Left kidney (tissue), 2 donors: ENCODE measurements around the gene MAMLD1. TPM values are rescaled to one million over a fixed set of nuclear protein-coding genes. Genes with fewer than 3 reads are reported as not detected.

Experiments used
- DNase-seq: peaks from one replicate; pipeline ENCODE4 v3.0.0-alpha.2; 2013
- polyA plus RNA-seq: library from polyadenylated mRNA; unstranded; fragments of 120-200 nt; gene quantifications from one replicate; pipeline ENCODE4 v1.2.1, GENCODE V29; 2013; ENCODE audit not compliant: insufficient read length

Gene MAMLD1
- polyA plus RNA-seq, 1 donor, result 7.5 TPM

DNA sequence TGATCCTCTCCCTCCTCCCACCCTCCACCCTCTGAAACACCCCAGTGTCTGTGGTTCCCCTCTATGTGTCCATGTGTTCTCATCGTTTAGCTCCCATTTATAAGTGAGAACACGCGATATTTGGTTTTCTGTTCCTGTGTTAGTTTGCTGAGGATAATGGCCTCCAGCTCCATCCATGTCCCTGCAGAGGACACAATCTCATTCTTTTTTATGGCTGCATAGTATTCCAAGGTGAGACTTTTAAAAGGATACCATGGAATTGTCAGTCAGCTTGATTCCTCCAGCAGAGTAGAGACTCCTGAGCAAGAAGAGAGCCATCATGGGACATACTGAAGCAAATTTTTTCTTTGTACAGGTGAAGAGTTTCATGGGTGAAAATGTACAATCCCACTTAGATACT lies 166.5 kb downstream of the MAMLD1 start:
- no peak for DNase-seq

GRCh38 chrX:150530821-150531220 lies 167.7 kb downstream of the MAMLD1 start:
- no peak for DNase-seq

- DNase-seq, result no peak
These were observed 168.3 kb downstream of the MAMLD1 start for GRCh38 chrX:150531467-150531866.

GRCh38 chrX:150533863-150534262 lies 170.7 kb downstream of the MAMLD1 start:
- no peak for DNase-seq

DNA sequence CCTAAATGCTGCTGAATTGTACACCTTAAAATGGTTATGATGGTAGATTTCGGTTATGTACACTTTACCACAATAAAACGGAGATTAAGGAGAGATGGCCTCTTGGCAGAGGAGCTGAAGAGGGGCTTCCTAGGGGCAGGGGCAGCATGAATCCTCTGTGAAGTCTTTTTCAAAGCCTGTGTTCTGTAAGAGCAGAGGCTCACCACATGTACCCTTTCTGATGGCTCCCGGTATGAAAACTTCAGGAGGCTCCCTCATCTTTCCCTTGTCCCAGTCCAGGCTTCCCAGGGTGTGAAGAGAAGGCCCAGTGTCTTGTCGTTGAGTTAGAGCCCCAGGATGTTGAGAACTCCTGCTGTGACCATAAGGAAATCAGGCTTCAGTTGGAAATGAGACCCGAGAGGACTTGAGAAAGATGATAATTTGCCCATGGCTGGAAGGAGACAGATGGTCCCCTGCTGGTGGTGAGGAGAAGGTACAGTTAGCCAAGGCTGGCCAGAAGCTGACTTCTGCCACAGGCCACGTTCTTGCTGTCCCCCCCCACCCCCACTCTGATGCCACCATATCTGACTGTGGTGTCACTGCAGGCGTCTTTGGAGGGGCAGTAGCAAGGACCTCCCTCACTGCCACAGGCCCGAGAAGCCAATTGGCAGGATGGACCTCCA lies 173.5 kb downstream of the MAMLD1 start:
- DNase-seq, result no peak

DNA sequence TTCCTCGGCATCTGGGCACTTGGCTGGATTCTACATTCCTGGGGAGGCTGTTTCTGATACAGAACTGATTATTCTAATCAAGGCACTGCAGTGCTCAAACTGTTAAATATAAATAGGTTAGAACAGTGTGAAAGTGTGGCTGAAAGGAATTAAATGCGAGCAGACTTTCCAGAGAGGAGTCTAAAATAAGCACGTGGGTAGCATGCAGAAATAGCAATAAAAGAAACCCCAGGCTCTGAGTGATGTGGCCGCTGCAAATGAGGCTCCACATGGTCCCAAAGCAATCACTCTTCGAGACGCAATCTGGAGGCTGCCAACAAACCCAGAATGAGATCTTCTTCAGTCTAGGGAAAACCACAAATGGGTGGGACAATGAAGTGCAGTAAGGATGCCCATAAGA lies 174.7 kb downstream of the MAMLD1 start:
- no peak for DNase-seq

GRCh38 chrX:150540965-150541364 lies 177.8 kb downstream of the MAMLD1 start:
- DNase-seq, result no peak

GRCh38 chrX:150542846-150543229 lies 179.7 kb downstream of the MAMLD1 start:
- DNase-seq, result no peak

GRCh38 chrX:150543230-150544155 lies 180.4 kb downstream of the MAMLD1 start:
- no peak for DNase-seq

GRCh38 chrX:150544222-150544787 lies 181.2 kb downstream of the MAMLD1 start:
- DNase-seq, result no peak

DNA sequence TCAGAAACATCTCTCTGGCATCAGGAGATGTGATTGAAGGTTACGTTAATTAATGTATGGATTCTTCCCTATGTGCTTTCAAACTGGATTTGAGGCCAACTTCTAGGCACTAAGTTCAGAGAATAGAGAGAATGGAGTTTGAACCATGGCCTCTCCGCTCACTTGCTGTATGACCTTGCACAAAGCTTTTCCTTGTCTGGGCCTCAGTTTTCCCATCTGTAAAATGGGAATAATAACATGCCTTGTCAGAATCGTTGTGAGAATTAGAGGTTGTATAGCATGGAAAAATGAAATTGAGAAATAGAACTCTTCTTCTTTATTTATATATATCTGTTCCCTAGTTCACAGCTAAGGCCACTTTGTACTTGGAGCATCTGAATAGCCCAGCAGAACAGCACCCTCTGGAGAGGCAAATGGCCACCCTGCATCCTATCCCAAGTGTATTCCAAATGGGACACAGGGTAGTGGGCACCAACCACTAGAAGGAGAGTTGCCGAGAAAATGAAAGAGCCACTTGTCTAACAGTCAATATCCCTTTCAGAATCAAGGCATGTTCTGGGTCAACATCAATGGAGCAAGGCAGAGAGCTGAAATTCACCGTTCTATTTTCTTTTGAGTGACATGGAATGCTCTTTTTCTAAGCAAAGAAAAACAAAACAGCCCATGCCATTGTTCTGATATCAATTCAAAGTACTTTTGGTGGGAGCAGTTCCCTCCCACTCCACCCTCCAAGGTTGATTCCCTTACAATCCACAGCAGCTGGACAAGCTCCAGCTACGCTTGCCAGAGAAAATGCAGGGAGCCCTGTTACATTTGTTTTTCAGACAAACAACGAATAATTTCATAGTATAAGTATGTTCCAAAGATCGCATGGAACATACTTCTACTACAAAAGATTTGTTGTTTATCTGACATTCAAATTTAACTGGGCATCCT lies 182.0 kb downstream of the MAMLD1 start:
- no peak for DNase-seq

DNA sequence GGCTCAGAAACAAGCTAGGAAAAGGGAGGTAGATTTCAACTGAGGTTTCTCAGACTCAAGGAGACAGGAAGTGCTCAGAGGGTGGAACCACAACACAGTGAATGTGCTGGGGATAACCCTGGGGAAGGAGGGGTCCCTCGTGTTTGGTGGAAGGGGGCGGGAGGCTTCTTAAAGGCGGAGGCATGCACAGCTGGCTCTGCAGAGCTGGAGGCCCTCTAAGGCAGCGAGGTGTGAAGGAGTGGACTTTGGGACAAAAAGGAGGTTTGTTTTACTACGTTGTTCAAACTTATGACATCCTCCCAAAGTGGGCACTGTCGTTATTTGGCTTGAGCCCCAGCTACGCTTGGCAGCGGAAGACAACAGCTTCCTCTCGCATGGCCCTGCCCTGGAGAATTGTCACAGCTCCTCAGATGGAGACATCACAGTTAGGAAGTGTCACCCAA lies 183.6 kb downstream of the MAMLD1 start:
- no peak for DNase-seq

- no peak for DNase-seq
These were observed 184.4 kb downstream of the MAMLD1 start for GRCh38 chrX:150547375-150548115.

DNA sequence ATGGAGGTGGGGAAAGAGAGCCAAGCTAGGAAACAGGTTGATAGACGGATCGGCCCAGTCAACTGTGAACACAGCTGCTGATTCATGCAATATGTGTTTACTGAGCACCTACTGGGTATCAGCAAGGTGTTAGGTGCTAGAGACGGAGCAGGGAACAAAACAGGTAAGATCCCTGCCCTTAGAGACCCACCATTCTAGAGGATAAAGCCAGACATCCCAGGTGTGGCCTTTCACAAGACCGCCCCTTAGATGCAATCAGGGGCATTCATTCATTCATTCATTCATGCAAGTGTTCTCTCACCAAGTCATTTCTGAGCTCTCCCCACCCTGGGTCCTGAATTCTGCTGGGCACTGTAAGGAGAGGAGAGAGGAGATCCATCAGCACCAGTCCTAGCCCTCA lies 185.1 kb downstream of the MAMLD1 start:
- DNase-seq, result no peak

GRCh38 chrX:150548684-150549083 lies 185.6 kb downstream of the MAMLD1 start:
- no peak for DNase-seq

DNA sequence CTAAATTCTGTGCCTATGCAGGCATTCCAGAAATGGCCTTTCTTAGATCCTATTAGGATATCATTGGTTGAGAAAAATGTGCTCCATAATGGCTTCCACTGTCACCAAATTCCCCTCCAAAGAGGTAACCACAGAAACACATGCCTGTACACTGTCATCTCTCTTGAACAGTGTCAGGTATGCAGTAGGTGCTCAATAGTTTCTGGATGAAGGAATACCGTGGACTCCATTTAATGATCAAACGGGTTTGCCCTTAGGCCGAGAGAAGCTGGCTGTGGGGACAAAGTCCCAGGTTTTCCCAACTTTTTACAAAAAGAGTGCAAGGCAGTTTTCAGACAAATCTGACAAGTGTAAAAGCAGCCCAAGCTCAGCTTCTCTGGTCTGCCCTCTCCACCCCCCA lies 188.8 kb downstream of the MAMLD1 start:
- no peak for DNase-seq

DNA sequence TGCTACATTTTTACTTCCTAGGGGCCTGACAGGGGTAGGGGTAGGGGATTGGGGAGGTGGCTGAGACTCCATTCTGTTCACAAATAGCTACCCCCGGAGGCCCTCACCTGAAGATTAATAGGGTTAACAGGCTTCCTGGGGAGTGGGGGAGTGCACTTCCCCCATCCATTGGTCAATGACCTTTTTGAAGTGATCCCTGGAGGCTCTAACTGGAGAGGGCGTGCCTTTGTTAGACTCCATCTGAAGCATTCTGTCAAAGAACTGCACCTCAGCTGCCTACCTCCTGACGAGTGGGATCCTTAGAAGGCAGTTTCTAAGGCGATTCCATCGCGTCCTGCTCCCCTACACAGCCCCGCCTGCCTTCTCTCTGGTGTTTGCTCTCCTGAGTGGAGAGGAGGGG lies 195.3 kb downstream of the MAMLD1 start:
- no peak for DNase-seq
